VCaP (cell line): ENCODE measurements around the gene PERM1.

Experiments
- H3K27ac ChIP-seq: fragments of 450-650 bp; 2 replicates; pipeline ENCODE4 v1.5.1; 2017
- CTCF ChIP-seq: fragments of 450-650 bp; conservative IDR thresholded peaks from 2 replicates; pipeline ENCODE4 v1.5.1; 2017; ENCODE audit warnings: mild to moderate bottlenecking, moderate library complexity

The PERM1 gene

DNA sequence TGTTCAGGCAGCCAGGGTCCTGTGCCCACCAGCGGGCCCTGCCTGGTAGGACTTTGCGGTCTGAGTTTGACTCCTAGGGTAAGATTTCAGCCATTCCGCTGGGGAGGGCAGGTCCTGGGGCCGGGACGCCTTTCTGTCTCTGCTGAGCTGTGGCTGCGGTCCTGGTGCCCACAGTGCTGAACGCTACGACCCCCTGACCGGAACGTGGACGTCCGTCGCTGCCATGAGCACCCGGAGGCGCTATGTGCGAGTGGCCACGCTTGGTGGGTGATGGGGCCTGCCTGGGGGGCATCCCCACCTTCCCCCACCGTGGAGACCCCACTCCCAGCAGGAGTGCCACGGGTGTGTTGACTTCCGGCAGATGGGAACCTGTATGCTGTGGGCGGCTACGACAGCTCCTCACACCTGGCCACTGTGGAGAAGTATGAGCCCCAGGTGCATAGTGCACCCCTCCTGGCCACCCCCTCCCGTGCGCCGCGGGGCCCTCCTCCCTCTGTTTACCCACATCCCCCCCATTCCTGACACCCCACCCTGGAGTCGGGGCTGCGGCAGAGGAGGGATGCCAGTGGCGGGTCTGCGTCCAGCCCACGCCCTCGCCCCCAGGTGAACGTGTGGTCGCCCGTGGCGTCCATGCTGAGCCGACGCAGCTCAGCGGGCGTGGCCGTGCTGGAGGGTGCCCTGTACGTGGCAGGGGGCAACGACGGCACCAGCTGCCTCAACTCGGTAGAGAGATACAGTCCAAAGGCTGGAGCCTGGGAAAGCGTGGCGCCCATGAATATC is 18.0 kb downstream of the PERM1 start:
- no peak overlapping the region for H3K27ac ChIP-seq
- no peak for TF ChIP-seq CTCF

DNA sequence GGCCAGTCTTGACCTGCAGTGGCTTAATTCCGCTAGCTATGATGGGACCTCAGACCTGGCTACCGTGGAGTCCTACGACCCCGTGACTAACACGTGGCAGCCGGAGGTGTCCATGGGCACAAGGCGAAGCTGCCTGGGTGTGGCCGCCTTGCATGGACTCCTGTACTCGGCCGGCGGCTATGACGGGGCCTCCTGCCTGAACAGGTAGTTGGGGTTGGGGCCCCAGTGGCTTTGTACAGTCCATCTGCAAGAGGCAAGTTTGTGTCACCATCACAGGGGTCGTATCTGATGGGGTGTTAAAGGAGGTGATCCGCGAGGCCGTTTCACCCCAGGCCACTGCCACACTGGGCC is 18.6 kb downstream of the PERM1 start:
- no peak overlapping the region for H3K27ac ChIP-seq
- TF ChIP-seq CTCF, result no peak

DNA sequence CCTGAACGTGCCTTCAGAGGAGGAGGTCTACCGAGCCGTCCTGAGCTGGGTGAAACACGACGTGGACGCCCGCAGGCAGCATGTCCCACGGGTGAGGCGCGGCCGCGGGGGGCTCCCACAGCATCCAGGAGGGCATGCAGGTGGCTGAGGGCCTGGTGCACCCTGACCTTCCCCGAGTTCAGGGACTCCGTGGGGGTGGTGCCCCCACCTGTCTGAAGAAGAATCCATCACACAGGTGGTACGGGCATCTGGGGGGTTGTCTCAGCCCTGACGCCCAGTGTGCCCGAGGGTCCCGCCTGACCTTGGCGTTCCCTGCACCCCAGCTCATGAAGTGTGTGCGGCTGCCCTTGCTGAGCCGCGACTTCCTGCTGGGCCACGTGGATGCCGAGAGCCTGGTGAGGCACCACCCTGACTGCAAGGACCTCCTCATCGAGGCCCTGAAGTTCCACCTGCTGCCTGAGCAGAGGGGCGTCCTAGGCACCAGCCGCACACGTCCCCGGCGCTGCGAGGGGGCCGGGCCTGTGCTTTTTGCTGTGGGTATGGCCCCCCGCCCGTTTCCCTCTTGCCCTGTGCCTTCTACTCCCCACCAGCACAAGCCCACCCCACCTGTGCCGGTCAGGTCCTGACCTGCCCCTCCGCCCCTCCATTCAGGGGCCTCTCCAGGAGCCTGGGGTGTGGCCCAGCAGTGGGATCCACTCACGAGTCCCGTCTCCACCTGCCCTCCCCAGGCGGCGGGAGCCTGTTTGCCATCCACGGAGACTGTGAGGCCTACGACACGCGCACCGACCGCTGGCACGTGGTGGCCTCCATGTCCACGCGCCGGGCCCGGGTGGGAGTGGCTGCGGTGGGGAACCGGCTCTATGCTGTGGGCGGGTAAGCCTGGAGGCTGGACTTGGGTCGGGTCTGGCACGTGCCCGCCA is 19.3 kb downstream of the PERM1 start:
- no peak for TF ChIP-seq CTCF
- H3K27ac ChIP-seq, result no peak overlapping the region

DNA sequence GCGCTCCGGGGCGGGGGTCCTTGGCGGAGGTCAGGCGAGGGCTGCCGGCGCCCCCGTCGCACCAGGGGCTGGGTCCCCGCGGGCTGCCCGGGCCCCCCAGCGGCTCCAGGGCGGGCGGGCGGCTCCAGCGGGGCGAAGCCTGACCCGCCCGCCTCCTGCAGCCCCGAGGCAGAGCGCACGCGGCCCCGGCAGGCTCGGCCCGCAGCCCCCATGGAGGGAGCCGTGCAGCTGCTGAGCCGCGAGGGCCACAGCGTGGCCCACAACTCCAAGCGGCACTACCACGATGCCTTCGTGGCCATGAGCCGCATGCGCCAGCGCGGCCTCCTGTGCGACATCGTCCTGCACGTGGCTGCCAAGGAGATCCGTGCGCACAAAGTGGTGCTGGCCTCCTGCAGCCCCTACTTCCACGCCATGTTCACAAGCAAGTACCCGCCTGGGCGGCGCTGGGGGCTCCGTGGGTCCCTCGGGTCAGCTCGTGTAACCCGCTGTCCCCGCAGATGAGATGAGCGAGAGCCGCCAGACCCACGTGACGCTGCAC is 20.7 kb downstream of the PERM1 start:
- peak overlapping the region; percentile 79; the same call in 1 of the 2 replicates for H3K27ac ChIP-seq
- no peak for TF ChIP-seq CTCF

GRCh38 chr1:960363-961131 is 21.3 kb downstream of the PERM1 start, which contains the start of gene KLHL17:
Gene KLHL17 (plus strand): TSS chr1:960584. CDS start chr1:960694, 110 bp downstream.
- TF ChIP-seq CTCF, result no peak
- H3K27ac ChIP-seq, result peak within 1 kb of the TSS; percentile 79; the same call in 1 of the 2 replicates

- H3K27ac ChIP-seq, result peak overlapping the region; percentile 79; the same call in 1 of the 2 replicates
- no peak for TF ChIP-seq CTCF
Observed at GRCh38 chr1:959731-960362, 22.0 kb downstream of the PERM1 start.
